A549 (cell line): ENCODE measurements around the gene QSER1. TPM values are rescaled to one million over a fixed set of nuclear protein-coding genes. Genes with fewer than 3 reads are reported as not detected.

Experiments
- ATAC-seq, 2 experiments: fragments of 200-7000 bp in 1 of 2; fragments of >200 bp in 1 of 2; cut with Nextera tagmentation in 1 of 2; cut with Tn5 transposase in 1 of 2; 3 replicates each; pipeline versions ENCODE4 v1.8.0 to v1.9.1; 2018 to 2020; ENCODE audit warnings: mild to moderate bottlenecking in 1 of 2, moderate library complexity in 1 of 2
- CTCF ChIA-PET: fragments of 300-600 bp; sonication (Branson Sonifier 250); formaldehyde crosslinking; extraction: SDS; loops from one replicate; lab custom pipeline; 2021; ENCODE audit warnings: antibody characterized with exemption, inconsistent platforms; lab: Yijun Ruan, JAX
- POLR2A ChIA-PET: fragments of 350-600 bp; formaldehyde crosslinking; extraction: SDS; loops from one replicate; lab custom pipeline; 2021; ENCODE audit warnings: antibody characterized with exemption, inconsistent platforms; lab: Yijun Ruan, JAX
- DNase-seq, 2 experiments: peaks; one replicate each; pipeline versions ENCODE4 v3.0.0 to v3.0.0-alpha.2; 2011 to 2016; ENCODE audit warnings: low read depth in 1 of 2, low spot score in 1 of 2
- FAIRE-seq: peaks from 2 replicates; lab custom pipeline; 2011; peaks lifted over from hg19 to GRCh38; lab: Jason Lieb, UNC
- H3K27ac ChIP-seq, 2 experiments: fragments of >200 bp; sonication (Bioruptor Twin); formaldehyde crosslinking; 3 replicates each; pipeline ENCODE4 v1.5.1; 2016 to 2017
- H3K4me1 ChIP-seq: fragments of >200 bp; sonication (Bioruptor Twin); formaldehyde crosslinking; 3 replicates; pipeline ENCODE4 v1.6.1; 2016
- H3K4me2 ChIP-seq: fragments of >200 bp; sonication (Bioruptor Twin); formaldehyde crosslinking; 3 replicates; pipeline ENCODE4 v1.6.1; 2016
- H3K4me3 ChIP-seq: fragments of >200 bp; sonication (Bioruptor Twin); formaldehyde crosslinking; 3 replicates; pipeline ENCODE4 v1.5.1; 2016
- H3K9me3 ChIP-seq: fragments of >200 bp; sonication (Bioruptor Twin); formaldehyde crosslinking; 3 replicates; pipeline ENCODE4 v1.6.1; 2016
- CBX8 ChIP-seq: fragments of 200-600 bp; sonication (generic); IDR thresholded peaks from 2 replicates; pipeline ENCODE4 v1.6.1; 2016
- CEBPB ChIP-seq, 2 experiments: fragments of >200 bp in 1 of 2; sonication (Bioruptor Twin) in 1 of 2; formaldehyde crosslinking in 1 of 2; IDR thresholded peaks; 2 replicates each; pipeline ENCODE4 v1.6.1; 2012 to 2016
- CHD2 ChIP-seq: fragments of 150-350 bp; IDR thresholded peaks from 2 replicates; pipeline ENCODE4 v1.6.1; 2014; ENCODE audit warnings: low read length; ENCODE audit not compliant: partially characterized antibody
- CTCF ChIP-seq: fragments of >200 bp; sonication (Bioruptor Twin); formaldehyde crosslinking; IDR thresholded peaks from 3 replicates; pipeline ENCODE4 v1.5.1; 2016
- EP300 ChIP-seq, 2 experiments: fragments of >200 bp; sonication (Bioruptor Twin); formaldehyde crosslinking; IDR thresholded peaks; 2 replicates in 1 of 2; 3 replicates in 1 of 2; pipeline ENCODE4 v1.6.1; 2016 to 2017
- ESRRA ChIP-seq: fragments of 150-350 bp; IDR thresholded peaks from 2 replicates; pipeline ENCODE4 v1.6.1; 2014; ENCODE audit warnings: mild to moderate bottlenecking, low read length, borderline replicate concordance
- GATA3 ChIP-seq: IDR thresholded peaks from 2 replicates; pipeline ENCODE4 v1.6.1; 2012; ENCODE audit warnings: borderline replicate concordance
- HEYL ChIP-seq: fragments of 250-450 bp; sonication (Bioruptor Pico); IDR thresholded peaks from 2 replicates; pipeline ENCODE4 v1.8.0; 2021; ENCODE audit warnings: mild to moderate bottlenecking, moderate library complexity
- HOXB5 ChIP-seq: fragments of 250-450 bp; sonication (Bioruptor Pico); IDR thresholded peaks from 2 replicates; pipeline ENCODE4 v1.5.0; 2020; ENCODE audit warnings: mild to moderate bottlenecking, moderate library complexity
- JUNB ChIP-seq: fragments of >200 bp; sonication (Bioruptor Twin); formaldehyde crosslinking; IDR thresholded peaks from 2 replicates; pipeline ENCODE4 v1.6.1; 2016
- MAX ChIP-seq: IDR thresholded peaks from 2 replicates; pipeline ENCODE4 v1.6.1; 2012
- MAZ ChIP-seq: fragments of 150-350 bp; IDR thresholded peaks from 2 replicates; pipeline ENCODE4 v1.6.1; 2014; ENCODE audit warnings: antibody characterized with exemption, low read depth, low read length, borderline replicate concordance
- MYC ChIP-seq: IDR thresholded peaks from 2 replicates; pipeline ENCODE4 v1.6.1; 2012; ENCODE audit warnings: mild to moderate bottlenecking, inconsistent platforms, low read length, improper control_type of control experiment, borderline replicate concordance
- NR3C1 ChIP-seq: fragments of >200 bp; sonication (Bioruptor Twin); formaldehyde crosslinking; IDR thresholded peaks from 3 replicates; pipeline ENCODE4 v1.6.1; 2017
- POLR2A ChIP-seq: IDR thresholded peaks from 2 replicates; pipeline ENCODE4 v1.6.1; 2012; ENCODE audit warnings: mild to moderate bottlenecking, low read length
- RAD21 ChIP-seq, 2 experiments: fragments of >200 bp in 1 of 2; sonication (Bioruptor Twin) in 1 of 2; formaldehyde crosslinking in 1 of 2; IDR thresholded peaks in 1 of 2; conservative IDR thresholded peaks in 1 of 2; 2 replicates in 1 of 2; 3 replicates in 1 of 2; pipeline ENCODE4 v1.6.1; 2012 to 2018; ENCODE audit warnings: inconsistent platforms in 1 of 2
- RARB ChIP-seq: fragments of 250-450 bp; sonication (Bioruptor Pico); IDR thresholded peaks from 2 replicates; pipeline ENCODE4 v1.8.0; 2021; ENCODE audit warnings: mild to moderate bottlenecking, moderate library complexity
- RCOR1 ChIP-seq: fragments of 150-350 bp; IDR thresholded peaks from 2 replicates; pipeline ENCODE4 v1.6.1; 2014; ENCODE audit warnings: antibody characterized with exemption, low read length, low read depth
- REST ChIP-seq: fragments of 200-600 bp; sonication (generic); IDR thresholded peaks from 2 replicates; pipeline ENCODE4 v1.6.1; 2016; ENCODE audit warnings: antibody characterized with exemption, mild to moderate bottlenecking, moderate library complexity
- RFX5 ChIP-seq: fragments of 450-650 bp; IDR thresholded peaks from 2 replicates; pipeline ENCODE4 v1.7.1; 2014; ENCODE audit warnings: antibody characterized with exemption, mild to moderate bottlenecking, moderate library complexity
- SMC3 ChIP-seq: fragments of >200 bp; sonication (Bioruptor Twin); formaldehyde crosslinking; IDR thresholded peaks from 3 replicates; pipeline ENCODE4 v1.6.1; 2018; ENCODE audit warnings: inconsistent platforms
- SREBF2 ChIP-seq: fragments of 450-650 bp; IDR thresholded peaks from 2 replicates; pipeline ENCODE4 v1.6.1; 2014; ENCODE audit warnings: mild to moderate bottlenecking, moderate library complexity
- TFCP2L1 ChIP-seq: fragments of 250-450 bp; sonication (Bioruptor Pico); IDR thresholded peaks from 2 replicates; pipeline ENCODE4 v1.5.0; 2021; ENCODE audit warnings: mild to moderate bottlenecking
- ZC3H11A ChIP-seq: fragments of 450-650 bp; IDR thresholded peaks from 2 replicates; pipeline ENCODE4 v1.6.1; 2014; ENCODE audit warnings: antibody characterized with exemption, mild to moderate bottlenecking
- WGBS: methylation state at CpG from one replicate; pipeline ENCODE4 v1.1.6; 2017; ENCODE audit errors: missing lambda C conversion rate; 5-methylcytosine and 5-hydroxymethylcytosine counted together
- polyA plus RNA-seq, 4 experiments: library from polyadenylated mRNA; depleted of rRNA in 3 of 4; stranded (reverse); fragments of >200 nt; fragmentation: RNase III in 1 of 4; extraction: RNeasy Plus Mini Kit Qiagen cat#74134 plus additional on column Dnase treatment in 1 of 4; gene quantifications; 2 replicates in 3 of 4; 3 replicates in 1 of 4; pipeline ENCODE4 v1.2.3, GENCODE V29; 2011 to 2017

QSER1 gene
- polyA plus RNA-seq, 2 of the 4 experiments (the other 2 are of a cell fraction) = 13.2 to 27.2 TPM

GRCh38 chr11:32884770-32885384, 7.7 kb upstream of the QSER1 start:
- Histone ChIP-seq H3K27ac (no peak overlapping the region), H3K4me2 (no peak overlapping the region), H3K4me3 (no peak overlapping the region), H3K9me3 (no peaks in the 10 kb centered on the region), H3K4me1 (no peaks in the 10 kb centered on the region)
- DNase-seq (peak in 1 of 2 experiments; percentile 34), ATAC-seq (peak; percentile 91), FAIRE-seq (no peak)
- POLR2A ChIA-PET = no interaction called here
- CTCF ChIA-PET = interaction anchor here (0.6 to 3.2 kb wide), 7 partner anchors 9 to 201 kb away, joined by 3 to 15 read pairs (median 3); partner anchors contain the start of gene QSER1
- 42% methylated on average over 3 of the region's 3 CpGs for WGBS
- TF ChIP-seq ZC3H11A = no peak
- no peak for TF ChIP-seq HEYL (CRISPR knock-in tag)
- peak; percentile 49 for TF ChIP-seq CTCF
- TF ChIP-seq SMC3 = 0 out of 3 replicates have a peak, but pooled peaks have one; percentile 25
- peak; percentile 30 to 34; a peak in 3 of 5 replicates for TF ChIP-seq RAD21 (conservative IDR thresholded peaks at IDR 0.05 in 1 of 2, IDR thresholded peaks at IDR 0.05 in 1 of 2)
- TF ChIP-seq POLR2A = no peak
- TF ChIP-seq EP300 (IDR thresholded peaks at IDR 0.05) = no peak
- no peak for TF ChIP-seq MAX
- TF ChIP-seq GATA3 = no peak
- TF ChIP-seq, all 56 proteins: peak for 3

GRCh38 chr11:32885556-32885955, 7.1 kb upstream of the QSER1 start:
- CTCF ChIA-PET = interaction anchor here (0.6 to 3.2 kb wide), 8 partner anchors 9 to 800 kb away, joined by 3 to 15 read pairs (median 4); partner anchors contain the start of gene QSER1
- FAIRE-seq (no peak), DNase-seq (no peak), ATAC-seq (no peak)
- Histone ChIP-seq H3K4me1 (no peaks in the 10 kb centered on the region), H3K4me3 (no peak overlapping the region), H3K4me2 (no peak overlapping the region), H3K27ac (no peak overlapping the region), H3K9me3 (no peaks in the 10 kb centered on the region)
- 88% methylated on average over 9 of the region's 9 CpGs for WGBS
- TF ChIP-seq REST (no peak), NR3C1 (no peak), CEBPB (IDR thresholded peaks at IDR 0.05) (no peak), TFCP2L1 (no peak), ESRRA (no peak), MYC (no peak), SREBF2 (no peak), RARB (CRISPR knock-in tag) (no peak), ZC3H11A (no peak), HOXB5 (CRISPR knock-in tag) (no peak), CHD2 (no peak), MAX (no peak), JUNB (no peak), MAZ (no peak), CBX8 (no peak), EP300 (IDR thresholded peaks at IDR 0.05) (no peak), RFX5 (no peak), RCOR1 (no peak)
- POLR2A ChIA-PET = no interaction called here
